Sigmoid colon (tissue), 4 donors: ENCODE measurements around the gene NCKAP5.

Experiments used
- EP300 ChIP-seq, 4 donors: sonication (generic); formaldehyde crosslinking; IDR thresholded peaks; one replicate each; pipeline ENCODE4 v1.6.1; 2017; ENCODE audit warnings: antibody characterized with exemption in 4 of 4
- POLR2A ChIP-seq, 2 donors: fragments of 450-650 bp; IDR thresholded peaks; one replicate each; pipeline ENCODE4 v1.6.1; 2016; ENCODE audit warnings: antibody characterized with exemption in 2 of 2, mild to moderate bottlenecking in 2 of 2, moderate library complexity in 2 of 2
- POLR2AphosphoS5 ChIP-seq, 4 donors: sonication (generic); formaldehyde crosslinking; IDR thresholded peaks; one replicate each; pipeline ENCODE4 v1.6.1; 2017; ENCODE audit warnings: antibody characterized with exemption in 4 of 4
- TF ChIP-seq, protein P1 (sequence below), 4 experiments: fragments of 450-650 bp in 3 of 4; fragments of 200-600 bp in 1 of 4; IDR thresholded peaks; one replicate each; pipeline ENCODE4 v1.5.1; 2016 to 2019; ENCODE audit warnings: antibody characterized with exemption in 4 of 4, mild to moderate bottlenecking in 3 of 4, moderate library complexity in 2 of 4

DNA sequence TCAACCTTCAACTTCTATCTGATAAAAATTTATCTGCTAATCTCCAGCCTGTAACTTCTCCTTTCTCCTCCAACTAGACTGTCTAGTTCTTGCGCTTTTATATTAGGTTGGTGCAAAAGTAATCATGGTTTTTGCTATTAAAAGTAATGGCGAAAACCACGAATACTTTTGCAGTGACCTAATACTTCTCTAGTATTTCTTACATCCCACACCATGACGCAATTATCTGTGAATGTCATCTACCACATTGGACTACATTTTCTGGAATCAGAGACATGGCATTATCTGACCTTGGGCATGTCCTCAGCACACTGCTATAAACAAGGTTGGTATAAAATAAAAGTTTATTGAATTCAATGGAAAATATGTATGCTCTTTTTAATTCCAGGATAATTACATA, 528.1 kb downstream of the NCKAP5 start:
- no peak for TF ChIP-seq POLR2A (IDR thresholded peaks at IDR 0.05)
- TF ChIP-seq, protein P1, sequence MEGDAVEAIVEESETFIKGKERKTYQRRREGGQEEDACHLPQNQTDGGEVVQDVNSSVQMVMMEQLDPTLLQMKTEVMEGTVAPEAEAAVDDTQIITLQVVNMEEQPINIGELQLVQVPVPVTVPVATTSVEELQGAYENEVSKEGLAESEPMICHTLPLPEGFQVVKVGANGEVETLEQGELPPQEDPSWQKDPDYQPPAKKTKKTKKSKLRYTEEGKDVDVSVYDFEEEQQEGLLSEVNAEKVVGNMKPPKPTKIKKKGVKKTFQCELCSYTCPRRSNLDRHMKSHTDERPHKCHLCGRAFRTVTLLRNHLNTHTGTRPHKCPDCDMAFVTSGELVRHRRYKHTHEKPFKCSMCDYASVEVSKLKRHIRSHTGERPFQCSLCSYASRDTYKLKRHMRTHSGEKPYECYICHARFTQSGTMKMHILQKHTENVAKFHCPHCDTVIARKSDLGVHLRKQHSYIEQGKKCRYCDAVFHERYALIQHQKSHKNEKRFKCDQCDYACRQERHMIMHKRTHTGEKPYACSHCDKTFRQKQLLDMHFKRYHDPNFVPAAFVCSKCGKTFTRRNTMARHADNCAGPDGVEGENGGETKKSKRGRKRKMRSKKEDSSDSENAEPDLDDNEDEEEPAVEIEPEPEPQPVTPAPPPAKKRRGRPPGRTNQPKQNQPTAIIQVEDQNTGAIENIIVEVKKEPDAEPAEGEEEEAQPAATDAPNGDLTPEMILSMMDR (IDR thresholded peaks at IDR 0.05), result no peak
- no peak for TF ChIP-seq POLR2AphosphoS5 (IDR thresholded peaks at IDR 0.05)
- no peak for TF ChIP-seq EP300 (IDR thresholded peaks at IDR 0.05)
